ENCODE data around the gene IRS2.

GRCh38 chr13:109768616-109769015 is 17.8 kb downstream of the IRS2 start:
- TF ChIP-seq POLR2A (IDR thresholded peaks at IDR 0.05) = no peak
- no peak for TF ChIP-seq CTCF (IDR thresholded peaks at IDR 0.05)

All from testis (tissue), 2 donors.